Neural progenitor cell (in vitro differentiated cells): Measurements from ENCODE around the gene NRP1. TPM values are rescaled to one million over a fixed set of nuclear protein-coding genes. Genes with fewer than 3 reads are reported as not detected.

Experiments
- DNase-seq: peaks from one replicate; pipeline ENCODE4 v3.0.0-alpha.2; 2016; ENCODE audit warnings: low spot score
- H2AFZ ChIP-seq: fragments of 200-600 bp; sonication (generic); replicated peaks from 2 replicates; pipeline ENCODE4 v1.6.1; 2016; ENCODE audit warnings: antibody characterized with exemption
- H3F3A ChIP-seq: fragments of 200-600 bp; sonication (generic); 2 replicates; pipeline ENCODE4 v1.6.1; 2016; ENCODE audit warnings: antibody characterized with exemption, low read depth
- H3K27ac ChIP-seq: fragments of 200-600 bp; sonication (generic); 2 replicates; pipeline ENCODE4 v1.5.1; 2016; ENCODE audit warnings: mild to moderate bottlenecking
- H3K27me3 ChIP-seq: fragments of 200-600 bp; sonication (generic); 2 replicates; pipeline ENCODE4 v1.6.1; 2016; ENCODE audit warnings: mild to moderate bottlenecking, moderate library complexity
- H3K36me3 ChIP-seq: fragments of 200-600 bp; sonication (generic); 2 replicates; pipeline ENCODE4 v1.5.1; 2016
- H3K4me1 ChIP-seq: fragments of 200-600 bp; sonication (generic); 2 replicates; pipeline ENCODE4 v1.6.1; 2016; ENCODE audit warnings: mixed run types
- H3K4me2 ChIP-seq: fragments of 200-600 bp; sonication (generic); 2 replicates; pipeline ENCODE4 v1.6.1; 2016
- H3K4me3 ChIP-seq: fragments of 200-600 bp; sonication (generic); 2 replicates; pipeline ENCODE4 v1.5.1; 2016
- H3K79me2 ChIP-seq: fragments of 200-600 bp; sonication (generic); 2 replicates; pipeline ENCODE4 v1.6.1; 2016; ENCODE audit warnings: low read depth
- H3K9ac ChIP-seq: fragments of 200-600 bp; sonication (generic); 2 replicates; pipeline ENCODE4 v1.6.1; 2016
- H3K9me3 ChIP-seq: fragments of 200-600 bp; sonication (generic); 2 replicates; pipeline ENCODE4 v1.5.1; 2016; ENCODE audit warnings: low read depth
- H4K20me1 ChIP-seq: fragments of 200-600 bp; sonication (generic); 2 replicates; pipeline ENCODE4 v1.6.1; 2016; ENCODE audit warnings: low read depth
- H3K27ac Mint-ChIP-seq: 3 replicates; pipeline ENCODE4 v1.8.0; 2021; ENCODE audit warnings: mixed read lengths
- H3K27me3 Mint-ChIP-seq: 2 replicates; pipeline ENCODE4 v1.8.0; 2022; ENCODE audit warnings: low read depth, mild to moderate bottlenecking, inconsistent platforms, moderate library complexity, mixed read lengths; ENCODE audit not compliant: insufficient read depth
- H3K36me3 Mint-ChIP-seq: 3 replicates; pipeline ENCODE4 v1.8.0; 2021; ENCODE audit warnings: mixed read lengths
- H3K4me1 Mint-ChIP-seq: 3 replicates; pipeline ENCODE4 v1.8.0; 2021; ENCODE audit warnings: mixed read lengths
- H3K4me3 Mint-ChIP-seq: 3 replicates; pipeline ENCODE4 v1.8.0; 2021; ENCODE audit warnings: mild to moderate bottlenecking, moderate library complexity, mixed read lengths
- H3K9me3 Mint-ChIP-seq: 3 replicates; pipeline ENCODE4 v1.8.0; 2020; ENCODE audit warnings: mixed read lengths
- EZH2 ChIP-seq: fragments of 200-600 bp; sonication (generic); IDR thresholded peaks from 2 replicates; pipeline ENCODE4 v1.6.1; 2017; ENCODE audit warnings: antibody characterized with exemption, mild to moderate bottlenecking, moderate library complexity
- EZH2phosphoT487 ChIP-seq: fragments of 200-600 bp; sonication (generic); IDR thresholded peaks from 2 replicates; pipeline ENCODE4 v1.6.1; 2017; ENCODE audit warnings: antibody characterized with exemption
- total RNA-seq: library from RNA; depleted of rRNA; stranded (reverse); fragments of >200 nt; gene quantifications from 2 replicates; pipeline ENCODE4 v1.2.3, GENCODE V29; 2015; ENCODE audit warnings: low replicate concordance
- TF ChIP-seq, protein P1 (sequence below): fragments of 200-600 bp; sonication (generic); IDR thresholded peaks from 2 replicates; pipeline ENCODE4 v1.5.1; 2017; ENCODE audit warnings: antibody characterized with exemption, mild to moderate bottlenecking

Gene NRP1
- total RNA-seq, 1 donor from 2014 or later: 1.9 TPM

DNA sequence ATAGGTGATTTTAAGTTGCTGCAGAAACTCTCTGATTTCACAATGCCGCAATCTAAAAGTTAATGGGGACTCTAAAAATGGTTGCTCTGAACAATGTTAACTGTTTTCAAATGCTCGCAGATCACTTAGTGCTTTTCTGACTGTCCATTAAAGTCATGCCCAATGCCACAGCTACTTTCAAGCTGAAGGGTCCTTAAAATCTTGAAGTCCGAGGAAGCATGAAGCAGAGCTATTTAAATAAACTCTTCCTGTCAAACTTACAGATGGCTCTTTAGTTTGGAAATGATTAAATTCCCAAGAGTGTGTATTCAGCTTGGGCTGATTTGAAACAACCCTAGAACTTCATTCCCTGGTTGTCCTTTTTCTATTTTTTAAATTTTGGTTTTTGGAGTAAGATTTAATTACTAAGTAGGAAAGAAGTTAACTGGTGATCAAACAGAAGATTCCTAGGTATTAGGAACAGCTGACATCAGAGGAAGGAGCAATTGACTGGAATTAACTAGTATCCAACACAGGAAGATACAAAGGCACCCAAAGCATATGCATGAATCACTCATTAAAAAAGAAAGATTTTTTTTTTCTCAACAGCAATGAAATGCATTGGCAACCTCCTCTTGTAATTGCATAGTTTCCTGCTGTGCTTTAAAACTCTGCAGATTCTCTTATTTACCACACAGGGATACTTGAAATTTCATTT lies 105.1 kb downstream of the NRP1 start:
- DNase-seq: no peak
- Histone ChIP-seq H3K27me3 (no peaks in the 10 kb centered on the region), H3K9me3 (no peaks in the 10 kb centered on the region), H3K4me1 (no peaks in the 10 kb centered on the region), H2AFZ (no peak overlapping the region), H3F3A (no peaks in the 10 kb centered on the region), H3K27ac (no peak overlapping the region), H3K4me3 (no peak overlapping the region), H3K9ac (no peak overlapping the region), H3K79me2 (no peaks in the 10 kb centered on the region), H4K20me1 (no peaks in the 10 kb centered on the region), H3K4me2 (no peak overlapping the region), H3K36me3 (no peaks in the 10 kb centered on the region)
- Mint-ChIP-seq H3K36me3 (peaks cover 33% of the 10 kb centered on the region), H3K27me3 (no peaks in the 10 kb centered on the region), H3K9me3 (no peaks in the 10 kb centered on the region), H3K27ac (no peak overlapping the region), H3K4me3 (no peak overlapping the region), H3K4me1 (peaks cover 16% of the 10 kb centered on the region)
- TF ChIP-seq EZH2phosphoT487: no peak
- TF ChIP-seq EZH2: no peak
- TF ChIP-seq, protein P1, sequence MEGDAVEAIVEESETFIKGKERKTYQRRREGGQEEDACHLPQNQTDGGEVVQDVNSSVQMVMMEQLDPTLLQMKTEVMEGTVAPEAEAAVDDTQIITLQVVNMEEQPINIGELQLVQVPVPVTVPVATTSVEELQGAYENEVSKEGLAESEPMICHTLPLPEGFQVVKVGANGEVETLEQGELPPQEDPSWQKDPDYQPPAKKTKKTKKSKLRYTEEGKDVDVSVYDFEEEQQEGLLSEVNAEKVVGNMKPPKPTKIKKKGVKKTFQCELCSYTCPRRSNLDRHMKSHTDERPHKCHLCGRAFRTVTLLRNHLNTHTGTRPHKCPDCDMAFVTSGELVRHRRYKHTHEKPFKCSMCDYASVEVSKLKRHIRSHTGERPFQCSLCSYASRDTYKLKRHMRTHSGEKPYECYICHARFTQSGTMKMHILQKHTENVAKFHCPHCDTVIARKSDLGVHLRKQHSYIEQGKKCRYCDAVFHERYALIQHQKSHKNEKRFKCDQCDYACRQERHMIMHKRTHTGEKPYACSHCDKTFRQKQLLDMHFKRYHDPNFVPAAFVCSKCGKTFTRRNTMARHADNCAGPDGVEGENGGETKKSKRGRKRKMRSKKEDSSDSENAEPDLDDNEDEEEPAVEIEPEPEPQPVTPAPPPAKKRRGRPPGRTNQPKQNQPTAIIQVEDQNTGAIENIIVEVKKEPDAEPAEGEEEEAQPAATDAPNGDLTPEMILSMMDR: no peak

DNA sequence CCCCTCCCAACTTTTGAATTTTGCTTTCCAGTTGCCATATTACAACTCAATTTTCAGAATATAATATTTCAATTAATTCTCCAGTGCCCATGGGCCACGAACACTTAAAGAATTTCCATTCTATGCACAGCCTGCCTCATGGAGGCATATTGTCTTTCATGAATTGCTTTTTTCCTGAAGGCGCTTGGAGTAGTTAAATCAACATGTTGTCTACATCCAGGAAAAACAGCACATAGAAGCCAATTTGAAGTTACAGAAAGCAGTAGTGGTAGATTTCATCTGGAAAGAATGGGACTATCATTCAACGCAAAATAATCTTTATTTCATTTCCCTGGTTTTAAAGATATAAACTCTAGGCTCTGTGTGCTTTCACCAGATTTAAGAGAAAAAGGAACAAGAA lies 106.0 kb downstream of the NRP1 start:
- no peak for TF ChIP-seq EZH2
- TF ChIP-seq EZH2phosphoT487: no peak
- TF ChIP-seq, protein P1: no peak
- peaks cover 35% of the 10 kb centered on the region for H3K36me3 Mint-ChIP-seq
- Histone ChIP-seq H3K4me3 (no peak overlapping the region), H2AFZ (no peak overlapping the region), H3F3A (no peaks in the 10 kb centered on the region), H3K9ac (no peak overlapping the region), H3K27me3 (no peaks in the 10 kb centered on the region), H3K27ac (no peak overlapping the region), H3K9me3 (no peaks in the 10 kb centered on the region), H3K4me1 (no peaks in the 10 kb centered on the region), H3K36me3 (no peaks in the 10 kb centered on the region), H3K4me2 (no peak overlapping the region), H3K79me2 (no peaks in the 10 kb centered on the region), H4K20me1 (no peaks in the 10 kb centered on the region)
- no peaks in the 10 kb centered on the region for H3K9me3 Mint-ChIP-seq
- H3K27ac Mint-ChIP-seq: no peak overlapping the region
- no peaks in the 10 kb centered on the region for H3K27me3 Mint-ChIP-seq
- no peak overlapping the region for H3K4me3 Mint-ChIP-seq
- H3K4me1 Mint-ChIP-seq: peaks cover 14% of the 10 kb centered on the region
- DNase-seq: no peak

DNA sequence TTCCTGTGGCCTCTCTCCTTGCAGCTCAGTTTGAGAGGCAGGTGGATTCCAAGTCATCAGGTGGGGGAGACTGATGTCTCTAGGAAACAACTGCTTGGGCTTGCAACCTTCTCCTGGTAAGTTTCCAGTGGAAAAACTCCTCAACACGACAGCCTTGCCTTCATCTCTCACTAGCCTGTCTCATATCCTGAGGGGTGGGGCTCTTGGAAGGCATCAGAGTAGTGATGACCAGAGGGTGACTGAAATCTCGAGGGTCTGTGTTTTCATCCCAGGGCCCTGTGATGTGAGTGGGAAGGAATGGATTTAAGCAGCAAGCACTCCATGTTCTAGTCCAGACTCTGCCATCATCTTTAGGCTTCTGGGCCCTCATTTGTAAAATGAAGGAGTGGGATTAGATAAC lies 107.0 kb downstream of the NRP1 start:
- Histone ChIP-seq H3K79me2 (no peaks in the 10 kb centered on the region), H3K9ac (no peak overlapping the region), H3K27me3 (no peaks in the 10 kb centered on the region), H3K4me2 (no peak overlapping the region), H3K27ac (no peak overlapping the region), H4K20me1 (no peaks in the 10 kb centered on the region), H2AFZ (no peak overlapping the region), H3K4me1 (no peaks in the 10 kb centered on the region), H3F3A (no peaks in the 10 kb centered on the region), H3K36me3 (no peaks in the 10 kb centered on the region), H3K9me3 (no peaks in the 10 kb centered on the region), H3K4me3 (no peak overlapping the region)
- H3K4me3 Mint-ChIP-seq: no peak overlapping the region
- H3K27ac Mint-ChIP-seq: no peak overlapping the region
- DNase-seq: no peak
- no peaks in the 10 kb centered on the region for H3K27me3 Mint-ChIP-seq
- no peak for TF ChIP-seq EZH2phosphoT487
- TF ChIP-seq EZH2: no peak
- TF ChIP-seq, protein P1: no peak
- no peaks in the 10 kb centered on the region for H3K9me3 Mint-ChIP-seq
- peaks cover 37% of the 10 kb centered on the region for H3K36me3 Mint-ChIP-seq
- H3K4me1 Mint-ChIP-seq: peaks cover 13% of the 10 kb centered on the region
